ENCODE measurements around the gene MRPS18A. TPM values are rescaled to one million over a fixed set of nuclear protein-coding genes. Genes with fewer than 3 reads are reported as not detected.
A peak's percentile ranks its signal among the peaks of the same experiment; 100 is the strongest.

MRPS18A gene
- total RNA-seq, 1 experiment from 2014 or later = 105 TPM

GRCh38 chr6:43724354-43724753 is 36.8 kb upstream of the MRPS18A start:
- intact Hi-C loops (cut with micrococcal nuclease) = loop anchor here (1.0 to 10.0 kb wide), 3 partner anchors 50 to 355 kb away; partner anchors contain the start of gene VEGFA
- Histone ChIP-seq H3K4me3 (ENCODE audit: low read length) (no peak overlapping the region), H3K9me2 (replicated peaks; ENCODE audit: low read length) (no peaks in the 10 kb centered on the region), H3K27me3 (ENCODE audit: low read length) (no peaks in the 10 kb centered on the region), H3K9ac (ENCODE audit: low read length) (no peak overlapping the region), H4K20me1 (ENCODE audit: low read length) (no peaks in the 10 kb centered on the region), H3K79me2 (ENCODE audit: low read length) (no peaks in the 10 kb centered on the region), H3K27ac (ENCODE audit: low read length) (no peak overlapping the region), H3F3A (ENCODE audit: low read length, unreplicated experiment) (no peaks in the 10 kb centered on the region), H3K4me2 (ENCODE audit: low read length) (peak overlapping the region; percentile 75), H3K9me3 (ENCODE audit: low read length) (no peaks in the 10 kb centered on the region), H2AFZ (ENCODE audit: low read length) (no peak overlapping the region), H3K4me1 (ENCODE audit: insufficient read depth, low read length) (peaks cover 30% of the 10 kb centered on the region), H3K36me3 (ENCODE audit: low read depth, low read length) (no peaks in the 10 kb centered on the region)
- ChIA-PET CTCF (interaction anchor here (1.7 kb wide), 1 partner anchor 46 kb away, joined by 10 read pairs; the partner anchor contains the start of gene VEGFA), POLR2A (ENCODE audit: unreplicated experiment) (no interaction called here)
- ATAC-seq = no peak
- DNase-seq = no peak
- TF ChIP-seq EZH2phosphoT487 (IDR thresholded peaks at IDR 0.05; ENCODE audit: borderline replicate concordance, low read length) (no peak), EZH2 (IDR thresholded peaks at IDR 0.05; ENCODE audit: low read length, unreplicated experiment) (no peak)
- TF ChIP-seq, protein P1, sequence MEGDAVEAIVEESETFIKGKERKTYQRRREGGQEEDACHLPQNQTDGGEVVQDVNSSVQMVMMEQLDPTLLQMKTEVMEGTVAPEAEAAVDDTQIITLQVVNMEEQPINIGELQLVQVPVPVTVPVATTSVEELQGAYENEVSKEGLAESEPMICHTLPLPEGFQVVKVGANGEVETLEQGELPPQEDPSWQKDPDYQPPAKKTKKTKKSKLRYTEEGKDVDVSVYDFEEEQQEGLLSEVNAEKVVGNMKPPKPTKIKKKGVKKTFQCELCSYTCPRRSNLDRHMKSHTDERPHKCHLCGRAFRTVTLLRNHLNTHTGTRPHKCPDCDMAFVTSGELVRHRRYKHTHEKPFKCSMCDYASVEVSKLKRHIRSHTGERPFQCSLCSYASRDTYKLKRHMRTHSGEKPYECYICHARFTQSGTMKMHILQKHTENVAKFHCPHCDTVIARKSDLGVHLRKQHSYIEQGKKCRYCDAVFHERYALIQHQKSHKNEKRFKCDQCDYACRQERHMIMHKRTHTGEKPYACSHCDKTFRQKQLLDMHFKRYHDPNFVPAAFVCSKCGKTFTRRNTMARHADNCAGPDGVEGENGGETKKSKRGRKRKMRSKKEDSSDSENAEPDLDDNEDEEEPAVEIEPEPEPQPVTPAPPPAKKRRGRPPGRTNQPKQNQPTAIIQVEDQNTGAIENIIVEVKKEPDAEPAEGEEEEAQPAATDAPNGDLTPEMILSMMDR (conservative IDR thresholded peaks at IDR 0.05; ENCODE audit: low read depth, low read length) = no peak
- no TSS peak for BruUV-seq (replicated peaks)

- peaks cover 30% of the 10 kb centered on the region for H3K4me1 ChIP-seq (ENCODE audit: insufficient read depth, low read length)
- no peak overlapping the region for H3K27ac ChIP-seq (ENCODE audit: low read length)
- TF ChIP-seq EZH2phosphoT487 (IDR thresholded peaks at IDR 0.05; ENCODE audit: borderline replicate concordance, low read length) (no peak), EZH2 (IDR thresholded peaks at IDR 0.05; ENCODE audit: low read length, unreplicated experiment) (no peak)
- TF ChIP-seq, protein P1 (conservative IDR thresholded peaks at IDR 0.05; ENCODE audit: low read depth, low read length) = peak; percentile 80
- no peaks in the 10 kb centered on the region for H3K9me2 ChIP-seq (replicated peaks; ENCODE audit: low read length)
- H3K9ac ChIP-seq (ENCODE audit: low read length) = no peak overlapping the region
- intact Hi-C loops (cut with micrococcal nuclease) = loop anchor here (1.0 to 10.0 kb wide), 3 partner anchors 51 to 355 kb away; partner anchors contain the start of gene VEGFA
- ChIA-PET POLR2A (ENCODE audit: unreplicated experiment) (no interaction called here), CTCF (interaction anchor here (1.7 kb wide), 1 partner anchor 46 kb away, joined by 10 read pairs; the partner anchor contains the start of gene VEGFA)
- BruUV-seq (replicated peaks) = no TSS peak
- H3F3A ChIP-seq (ENCODE audit: low read length, unreplicated experiment) = no peaks in the 10 kb centered on the region
- DNase-seq = peak; percentile 91
- H3K9me3 ChIP-seq (ENCODE audit: low read length) = no peaks in the 10 kb centered on the region
- H3K4me3 ChIP-seq (ENCODE audit: low read length) = no peak overlapping the region
- no peak overlapping the region for H3K4me2 ChIP-seq (ENCODE audit: low read length)
- no peaks in the 10 kb centered on the region for H3K79me2 ChIP-seq (ENCODE audit: low read length)
- ATAC-seq = peak; percentile 79
- H2AFZ ChIP-seq (ENCODE audit: low read length) = no peak overlapping the region
- H3K36me3 ChIP-seq (ENCODE audit: low read depth, low read length) = no peaks in the 10 kb centered on the region
- no peaks in the 10 kb centered on the region for H3K27me3 ChIP-seq (ENCODE audit: low read length)
- H4K20me1 ChIP-seq (ENCODE audit: low read length) = no peaks in the 10 kb centered on the region
Observed at GRCh38 chr6:43723737-43724295, 36.2 kb upstream of the MRPS18A start.

DNA sequence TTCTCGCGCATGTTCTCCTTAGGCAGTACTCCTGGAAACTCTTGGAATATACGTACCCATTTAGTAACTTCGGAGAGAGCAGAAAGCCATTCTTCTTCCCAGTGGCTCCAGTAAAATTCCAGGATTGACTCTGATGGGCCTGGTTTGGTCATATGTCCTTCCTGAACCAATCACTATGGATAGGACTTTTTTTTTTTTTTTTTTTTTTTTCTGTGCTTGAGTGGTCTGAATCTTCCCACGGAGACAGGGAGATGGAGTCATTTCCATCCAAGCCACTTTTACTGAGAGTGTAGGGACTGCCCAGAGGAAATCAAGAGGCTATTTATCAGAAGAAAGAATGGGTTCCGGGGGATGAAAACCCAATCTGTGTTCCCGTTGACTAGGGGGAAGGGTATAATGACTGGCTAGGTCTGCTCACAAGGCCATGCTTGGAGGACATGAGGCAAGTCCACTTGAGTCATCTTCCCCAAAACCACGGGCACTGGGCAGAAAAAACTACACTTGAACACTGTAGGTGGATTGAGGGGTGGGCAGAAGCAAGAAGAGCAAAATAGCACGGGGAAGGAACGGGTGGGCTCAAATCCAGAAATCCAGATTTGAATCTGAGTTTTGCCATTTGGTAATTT is 35.4 kb upstream of the MRPS18A start:
- Histone ChIP-seq H3K27me3 (ENCODE audit: low read length) (no peaks in the 10 kb centered on the region), H3K9me3 (ENCODE audit: low read length) (no peaks in the 10 kb centered on the region), H3K36me3 (ENCODE audit: low read depth, low read length) (no peaks in the 10 kb centered on the region), H3K9me2 (replicated peaks; ENCODE audit: low read length) (no peaks in the 10 kb centered on the region), H2AFZ (ENCODE audit: low read length) (no peak overlapping the region), H3K4me1 (ENCODE audit: insufficient read depth, low read length) (peaks cover 24% of the 10 kb centered on the region), H4K20me1 (ENCODE audit: low read length) (no peaks in the 10 kb centered on the region), H3F3A (ENCODE audit: low read length, unreplicated experiment) (no peaks in the 10 kb centered on the region), H3K9ac (ENCODE audit: low read length) (no peak overlapping the region), H3K27ac (ENCODE audit: low read length) (no peak overlapping the region), H3K4me3 (ENCODE audit: low read length) (no peak overlapping the region), H3K4me2 (ENCODE audit: low read length) (no peak overlapping the region), H3K79me2 (ENCODE audit: low read length) (no peaks in the 10 kb centered on the region)
- DNase-seq (no peak), ATAC-seq (no peak)
- CTCF ChIA-PET = no interaction called here
- no TSS peak for BruUV-seq (replicated peaks)
- intact Hi-C loops (cut with micrococcal nuclease) = loop anchor here (10.0 kb wide), 2 partner anchors 52 to 58 kb away; partner anchors contain the start of gene VEGFA
- POLR2A ChIA-PET (ENCODE audit: unreplicated experiment) = no interaction called here
- no peak for TF ChIP-seq EZH2phosphoT487 (IDR thresholded peaks at IDR 0.05; ENCODE audit: borderline replicate concordance, low read length)
- no peak for TF ChIP-seq EZH2 (IDR thresholded peaks at IDR 0.05; ENCODE audit: low read length, unreplicated experiment)
- TF ChIP-seq, protein P1 (conservative IDR thresholded peaks at IDR 0.05; ENCODE audit: low read depth, low read length) = no peak

Data from PC-3 (cell line).